Glomerular visceral epithelial cell (primary cell): ENCODE results near the gene TADA3.
A peak's percentile ranks its signal among the peaks of the same experiment; 100 is the strongest.

ENCODE experiments used
- DNase-seq: peaks from one replicate; pipeline ENCODE4 v3.0.0-alpha.2; 2016; ENCODE audit errors: extremely low spot score

Gene TADA3

GRCh38 chr3:9809615-9810432 is 17.6 kb upstream of the TADA3 start, which contains the start of gene TTLL3:
Gene TTLL3, plus strand, starts transcription at chr3:9810262. Its CDS starts 400 bp downstream, at chr3:9810662.
- DNase-seq = peak; percentile 46

- DNase-seq = no peak
Measured at GRCh38 chr3:9809239-9809614, 17.0 kb upstream of the TADA3 start.

GRCh38 chr3:9808345-9809037 is 16.2 kb upstream of the TADA3 start:
- peak; percentile 51 for DNase-seq

DNA sequence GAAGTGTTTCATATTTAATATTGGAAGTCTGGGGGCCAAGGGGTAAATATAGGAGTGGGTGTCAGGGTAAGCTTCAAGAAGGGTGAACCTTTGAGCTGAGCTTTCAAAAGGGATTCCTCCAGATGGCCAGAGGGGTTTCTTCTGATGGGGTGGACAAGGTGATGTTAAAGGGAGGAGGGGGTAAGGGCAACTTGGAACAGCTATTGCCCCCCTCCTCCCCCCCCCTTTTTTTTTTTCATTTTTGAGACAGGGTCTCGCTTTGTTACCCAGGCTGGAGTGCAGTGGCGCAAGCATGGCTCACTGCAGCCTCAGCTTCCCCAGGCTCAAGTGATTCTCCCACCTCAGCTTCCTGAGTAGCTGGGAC is 15.7 kb upstream of the TADA3 start:
- DNase-seq = no peak

GRCh38 chr3:9806688-9807589 is 14.7 kb upstream of the TADA3 start:
- DNase-seq = no peak

GRCh38 chr3:9806137-9806536 is 13.9 kb upstream of the TADA3 start:
- DNase-seq = no peak

DNA sequence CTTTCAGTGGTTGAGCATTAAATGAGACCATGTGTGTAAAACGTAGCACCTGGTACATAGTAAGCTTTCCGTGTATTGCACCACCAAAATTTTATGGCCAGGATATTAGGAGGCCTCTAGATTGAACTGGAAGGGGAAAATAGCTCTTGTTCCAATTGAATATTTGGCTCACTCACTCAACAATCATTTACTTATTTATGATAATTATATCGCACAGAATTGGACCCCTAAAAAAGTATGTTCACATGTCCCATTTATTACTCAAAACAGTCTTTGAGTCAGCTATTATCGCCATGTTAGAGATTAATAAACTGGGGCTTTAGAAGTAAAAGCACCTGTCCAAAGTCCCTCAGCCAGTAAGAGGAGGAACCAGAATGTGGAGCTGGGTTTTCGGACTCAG is 12.7 kb upstream of the TADA3 start:
- no peak for DNase-seq

DNA sequence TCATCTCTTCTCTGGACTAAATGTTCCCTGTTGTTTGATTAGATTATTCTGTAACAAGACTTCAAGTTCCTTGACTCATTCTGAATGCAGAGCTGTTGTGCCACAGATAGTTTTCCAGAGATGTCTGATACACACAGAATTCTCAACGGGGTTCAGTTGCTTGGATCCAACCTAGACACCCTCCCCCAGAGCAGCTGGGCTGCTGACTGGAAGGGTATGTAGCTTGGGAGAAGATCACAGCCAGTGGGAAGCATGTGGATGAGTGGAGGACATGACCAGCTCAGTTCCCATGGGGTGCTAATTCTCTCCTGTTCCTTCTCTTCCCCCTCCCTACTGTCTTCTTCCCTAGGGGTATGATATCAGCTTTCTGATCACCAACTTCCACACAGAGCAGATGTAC is 11.2 kb upstream of the TADA3 start:
- DNase-seq = no peak

- no peak for DNase-seq
Measured at GRCh38 chr3:9800529-9800928, 8.3 kb upstream of the TADA3 start.

DNA sequence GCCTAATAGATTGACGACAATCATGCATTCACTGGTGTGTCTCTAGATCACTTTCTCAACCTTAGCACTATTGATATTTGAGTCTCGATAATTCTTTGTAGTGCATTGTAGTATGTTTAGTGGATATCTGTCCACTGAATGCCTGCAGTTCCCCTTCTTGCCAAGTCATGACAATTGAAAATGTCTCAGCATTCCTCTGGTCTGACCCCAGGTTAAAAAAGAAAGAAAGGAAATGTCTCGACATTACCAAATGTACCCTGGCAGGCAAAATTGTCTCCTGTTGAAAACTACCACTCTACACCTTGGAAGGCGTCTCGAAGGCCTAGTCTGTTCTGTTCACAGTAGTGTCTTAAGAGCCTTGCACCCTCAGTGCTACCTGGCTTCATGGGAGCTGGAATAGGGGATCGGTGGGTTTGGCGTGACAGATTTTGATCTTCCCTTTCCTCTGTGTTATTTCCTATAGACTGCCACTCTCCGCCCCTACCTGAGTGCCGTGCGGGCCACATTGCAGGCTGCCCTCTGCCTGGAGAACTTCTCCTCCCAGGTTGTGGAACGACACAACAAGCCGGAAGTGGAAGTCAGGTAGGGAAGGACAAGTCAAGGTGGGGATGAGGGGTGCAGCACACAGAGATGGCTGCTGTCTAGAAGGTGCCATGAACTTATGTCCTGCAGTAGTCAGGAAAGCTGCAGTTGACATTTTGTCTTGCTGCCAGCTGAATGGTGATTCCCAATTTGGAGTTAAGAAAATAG is 5.1 kb upstream of the TADA3 start:
- no peak for DNase-seq

GRCh38 chr3:9795207-9795606 is 2.9 kb upstream of the TADA3 start:
- no peak for DNase-seq

DNA sequence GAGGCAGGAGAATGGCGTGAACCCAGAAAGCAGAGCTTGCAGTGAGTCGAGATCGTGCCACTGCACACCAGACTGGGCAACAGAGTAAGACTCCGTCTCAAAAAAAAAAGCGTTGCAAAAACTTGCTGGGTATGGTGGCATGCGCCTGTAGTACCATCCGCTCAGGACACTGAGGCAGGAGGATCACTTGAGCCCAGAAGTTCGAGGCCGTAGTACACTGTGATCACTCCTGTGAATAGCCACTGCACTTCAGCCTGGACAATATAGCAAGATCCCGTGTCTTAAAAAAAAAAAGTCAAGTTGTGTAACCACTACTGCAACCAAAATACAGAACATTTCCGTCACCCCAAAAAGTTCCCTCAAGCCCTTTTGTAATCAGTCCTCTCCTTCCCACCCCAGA is 2.1 kb upstream of the TADA3 start:
- no peak for DNase-seq

- DNase-seq = peak; percentile 39
Measured at GRCh38 chr3:9793161-9793781, 998 bp upstream of the TADA3 start.

DNA sequence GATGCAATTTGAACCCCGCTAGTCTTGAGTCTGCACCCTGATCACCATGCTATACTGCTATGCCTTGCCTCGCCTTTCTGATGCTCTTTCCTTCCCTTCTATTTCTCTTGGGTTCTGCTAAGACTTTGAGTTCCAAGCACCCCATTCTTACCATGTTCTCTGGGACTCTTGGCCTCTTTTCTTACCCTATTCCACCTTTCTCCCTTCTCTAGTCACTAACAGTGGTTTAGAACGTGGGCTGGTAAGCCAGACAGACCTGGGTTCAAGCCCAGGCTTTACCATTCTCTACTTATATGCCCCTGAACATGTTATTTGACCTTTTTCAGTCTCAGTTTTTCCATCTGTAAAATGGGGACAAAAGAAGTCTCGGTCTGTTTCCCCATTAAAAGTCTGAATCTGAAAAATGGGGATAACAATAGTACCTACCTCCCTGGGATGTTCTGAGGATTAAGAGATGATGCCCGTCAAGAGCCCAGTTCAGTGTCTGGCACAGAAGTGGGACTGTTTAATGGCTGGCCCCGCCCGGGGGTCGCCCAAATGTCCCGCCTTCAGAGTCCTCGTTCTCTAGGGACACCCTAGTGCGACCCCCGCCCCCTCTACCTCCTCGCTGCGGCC is 376 bp downstream of the TADA3 start:
- DNase-seq = no peak

GRCh38 chr3:9791127-9791526 is 1.1 kb downstream of the TADA3 start:
- no peak for DNase-seq

DNA sequence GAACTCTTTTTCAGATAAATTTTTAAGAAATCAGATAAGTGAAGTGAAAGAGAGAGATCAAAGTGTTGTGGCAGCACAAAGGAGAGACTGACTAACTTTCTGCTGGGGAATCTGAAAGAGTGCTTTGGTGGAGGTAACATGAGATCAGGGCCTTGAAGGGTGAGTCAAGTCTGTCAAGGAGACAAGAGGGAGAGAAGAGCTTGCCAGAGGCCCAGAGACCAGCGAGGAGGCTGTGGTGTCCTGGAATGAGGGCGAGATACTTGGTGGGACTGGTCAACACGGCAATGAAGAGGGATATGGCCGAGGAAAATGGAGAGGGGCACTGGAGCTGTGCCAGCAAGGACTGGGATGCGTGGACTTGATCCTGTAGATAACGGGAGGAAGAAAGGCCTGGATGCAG is 4.6 kb downstream of the TADA3 start:
- no peak for DNase-seq

GRCh38 chr3:9786825-9787669 is 5.2 kb downstream of the TADA3 start:
- DNase-seq = no peak

DNA sequence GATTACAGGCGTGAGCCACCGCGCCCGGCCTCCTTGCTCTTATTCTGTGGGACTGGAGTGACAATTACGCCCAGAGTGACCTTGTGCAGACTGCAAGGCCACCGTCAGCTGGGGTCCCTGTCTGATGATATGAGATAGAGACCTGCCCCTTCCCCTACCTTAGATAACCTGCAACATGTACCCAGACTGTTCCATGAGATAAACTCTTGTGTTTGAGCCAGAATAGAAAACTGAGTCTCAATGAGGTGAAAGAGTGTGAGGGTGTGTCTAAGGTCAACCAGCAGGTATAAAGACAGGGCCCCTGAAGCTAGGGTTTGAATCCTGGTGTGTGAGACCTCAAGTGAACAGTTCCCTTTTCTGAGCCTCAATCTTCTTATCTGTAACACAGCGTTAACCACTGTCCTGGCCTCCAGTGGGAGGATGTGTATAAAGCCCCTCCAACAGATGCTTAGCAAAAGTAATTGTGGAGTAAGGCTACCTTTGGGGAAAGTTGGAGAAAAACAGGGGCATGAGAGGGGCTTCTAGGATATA is 6.0 kb downstream of the TADA3 start:
- DNase-seq = no peak

DNA sequence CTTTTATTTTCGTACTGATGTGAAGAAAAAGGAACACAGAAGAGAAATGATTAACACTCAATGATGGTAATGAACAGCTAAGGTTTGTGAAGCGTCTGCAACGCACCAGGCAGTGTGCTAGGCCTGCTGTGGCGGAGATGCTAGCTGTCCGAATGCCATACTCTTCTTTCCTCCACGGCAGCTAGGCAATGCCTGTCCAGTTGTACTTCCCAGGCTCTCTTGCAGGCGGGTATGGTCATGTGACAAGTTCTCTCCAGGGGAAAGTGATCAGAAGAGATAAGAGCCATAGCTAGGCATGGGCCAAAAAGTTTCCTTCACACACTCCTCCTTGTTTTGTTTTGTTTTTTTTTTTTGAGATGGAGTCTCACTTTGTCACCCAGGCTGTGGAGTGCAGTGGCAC is 6.7 kb downstream of the TADA3 start:
- no peak for DNase-seq

DNA sequence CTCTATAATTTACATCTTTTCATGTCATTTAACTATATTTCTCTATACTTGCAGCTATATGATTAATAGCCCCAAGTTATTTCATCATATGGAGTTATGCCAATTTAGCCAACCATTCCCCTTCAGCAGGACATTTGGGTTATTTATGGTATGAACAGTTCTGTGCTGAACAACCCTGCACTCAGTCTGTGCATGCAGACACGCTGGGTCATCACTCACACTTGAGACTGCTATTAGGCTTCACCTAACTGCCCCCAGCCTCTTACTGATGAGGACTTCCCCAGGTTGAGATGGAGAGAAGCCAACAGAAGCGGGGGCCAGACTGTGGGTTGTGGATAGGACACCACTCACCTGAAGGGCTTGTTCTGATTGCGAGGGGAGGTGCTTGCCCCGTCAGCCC is 7.3 kb downstream of the TADA3 start:
- DNase-seq = no peak
